ENCODE data around the gene ALG2. TPM values are rescaled to one million over a fixed set of nuclear protein-coding genes. Genes with fewer than 3 reads are reported as not detected.
A peak's percentile ranks its signal among the peaks of the same experiment; 100 is the strongest.

Gene ALG2
- total RNA-seq, 1 donor from 2014 or later = 35.4 TPM

DNA sequence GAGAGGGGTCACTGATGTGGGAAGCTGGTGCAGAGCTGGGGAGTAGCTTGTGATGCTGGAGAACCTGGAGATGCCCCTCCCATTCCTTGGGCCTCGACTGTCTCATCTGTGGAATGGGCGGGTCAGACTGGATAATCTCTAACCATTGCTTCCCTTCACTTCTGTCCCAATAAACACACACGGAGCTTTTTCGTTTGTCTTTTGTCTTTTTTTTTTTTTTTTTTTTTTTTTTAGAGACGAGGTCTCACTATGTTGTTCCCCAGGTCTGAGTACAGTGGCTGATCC is 36.5 kb downstream of the ALG2 start:
- Histone ChIP-seq H3K27me3 (ENCODE audit: low read depth) (no peaks in the 10 kb centered on the region), H3K36me3 (no peaks in the 10 kb centered on the region), H3K4me1 (peaks cover 13% of the 10 kb centered on the region), H3K9me3 (no peaks in the 10 kb centered on the region), H3K4me3 (peak overlapping the region; percentile 36), H3K27ac (no peak overlapping the region)
- intact Hi-C loops (cut with DNase I) = no loop called here
- no peak for ATAC-seq
- TF ChIP-seq, protein P1, sequence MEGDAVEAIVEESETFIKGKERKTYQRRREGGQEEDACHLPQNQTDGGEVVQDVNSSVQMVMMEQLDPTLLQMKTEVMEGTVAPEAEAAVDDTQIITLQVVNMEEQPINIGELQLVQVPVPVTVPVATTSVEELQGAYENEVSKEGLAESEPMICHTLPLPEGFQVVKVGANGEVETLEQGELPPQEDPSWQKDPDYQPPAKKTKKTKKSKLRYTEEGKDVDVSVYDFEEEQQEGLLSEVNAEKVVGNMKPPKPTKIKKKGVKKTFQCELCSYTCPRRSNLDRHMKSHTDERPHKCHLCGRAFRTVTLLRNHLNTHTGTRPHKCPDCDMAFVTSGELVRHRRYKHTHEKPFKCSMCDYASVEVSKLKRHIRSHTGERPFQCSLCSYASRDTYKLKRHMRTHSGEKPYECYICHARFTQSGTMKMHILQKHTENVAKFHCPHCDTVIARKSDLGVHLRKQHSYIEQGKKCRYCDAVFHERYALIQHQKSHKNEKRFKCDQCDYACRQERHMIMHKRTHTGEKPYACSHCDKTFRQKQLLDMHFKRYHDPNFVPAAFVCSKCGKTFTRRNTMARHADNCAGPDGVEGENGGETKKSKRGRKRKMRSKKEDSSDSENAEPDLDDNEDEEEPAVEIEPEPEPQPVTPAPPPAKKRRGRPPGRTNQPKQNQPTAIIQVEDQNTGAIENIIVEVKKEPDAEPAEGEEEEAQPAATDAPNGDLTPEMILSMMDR (IDR thresholded peaks at IDR 0.05) = no peak
- DNase-seq = no peak

DNA sequence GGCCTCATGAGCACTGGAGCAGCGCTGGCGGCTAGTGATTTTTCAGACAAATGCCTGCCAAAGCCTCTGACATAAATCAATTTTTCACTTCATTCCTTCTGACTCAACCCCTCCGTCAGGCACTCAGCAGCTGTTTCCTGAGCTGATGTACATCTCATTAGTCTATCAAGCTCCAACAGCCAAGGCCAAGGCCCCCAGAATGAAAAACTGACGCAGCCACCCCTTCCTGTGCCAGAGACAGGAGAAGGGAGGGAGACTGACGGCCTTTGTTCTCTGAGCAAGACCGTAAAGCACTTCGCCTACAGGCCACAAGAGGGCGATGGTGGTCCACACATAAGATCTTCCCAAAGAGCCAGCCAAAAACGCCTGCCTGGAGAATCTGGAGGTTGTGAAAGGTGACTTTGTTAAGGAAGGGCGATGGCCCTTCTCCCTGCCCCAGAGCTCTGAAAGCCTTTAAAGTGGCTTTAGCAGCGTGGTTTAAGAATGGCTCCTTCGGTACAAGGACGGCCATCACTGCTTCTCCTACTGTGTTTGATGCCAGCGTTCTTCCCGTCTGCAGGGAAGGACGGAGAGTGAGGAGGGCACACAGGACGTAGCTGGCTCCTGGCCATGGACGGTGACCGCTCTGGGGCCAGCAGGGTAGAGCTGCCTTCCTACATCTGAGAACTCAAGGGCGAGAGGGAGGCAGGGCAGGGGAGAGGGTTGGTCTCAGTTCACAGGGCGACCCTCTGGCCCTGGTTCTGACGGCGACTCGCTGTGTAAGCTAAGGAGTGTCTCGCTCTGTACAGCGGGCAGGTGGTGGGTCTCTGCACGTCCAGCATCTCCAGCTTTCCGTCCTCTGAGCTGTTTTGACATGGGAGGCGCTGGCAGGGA is 37.0 kb downstream of the ALG2 start:
- ATAC-seq (peak; percentile 91 to 93), DNase-seq (peak; percentile 84)
- Histone ChIP-seq H3K36me3 (no peaks in the 10 kb centered on the region), H3K9me3 (no peaks in the 10 kb centered on the region), H3K4me1 (peaks cover 13% of the 10 kb centered on the region), H3K27me3 (ENCODE audit: low read depth) (no peaks in the 10 kb centered on the region), H3K4me3 (peak overlapping the region; percentile 36), H3K27ac (no peak overlapping the region)
- intact Hi-C loops (cut with DNase I) = no loop called here
- TF ChIP-seq, protein P1 (IDR thresholded peaks at IDR 0.05) = peak; percentile 97

DNA sequence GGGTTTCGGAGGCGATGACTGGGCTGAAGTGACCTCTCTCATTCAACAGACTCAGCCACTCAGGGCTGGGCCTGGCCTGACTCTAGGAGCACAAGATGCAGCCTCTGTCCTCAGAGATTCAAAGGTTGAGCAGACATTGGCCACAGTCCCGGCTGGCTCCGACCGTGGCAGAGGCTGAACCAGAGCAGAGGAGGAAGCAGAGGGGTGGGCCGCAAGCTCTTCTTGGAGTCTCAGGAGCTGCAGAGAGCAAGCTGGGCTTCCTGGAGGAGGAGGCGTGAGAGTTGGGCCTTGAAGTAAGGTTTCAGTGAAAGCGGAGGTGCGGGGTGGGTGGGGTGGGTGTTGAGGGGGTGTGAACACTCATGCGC is 37.6 kb downstream of the ALG2 start:
- peak; percentile 53 for DNase-seq

DNA sequence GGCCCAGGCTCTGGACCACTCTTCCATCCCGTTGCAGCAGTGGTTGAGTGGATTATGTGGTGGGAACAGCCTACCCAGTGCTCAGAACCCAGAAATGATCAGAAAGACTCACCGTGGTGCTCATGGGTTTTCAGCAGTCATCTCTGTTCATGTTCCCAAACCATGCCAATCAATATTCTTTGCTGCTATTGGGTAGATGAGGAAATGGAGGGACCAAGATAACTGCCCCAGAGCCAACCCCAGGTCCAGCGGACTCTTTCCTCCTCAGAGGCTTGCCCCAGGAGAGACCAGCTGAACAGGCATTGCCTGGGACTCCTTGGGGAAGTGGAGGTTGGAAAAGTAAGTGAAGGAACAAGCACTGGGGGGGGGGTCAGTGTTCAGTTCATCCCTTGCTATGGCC is 38.1 kb downstream of the ALG2 start:
- no peak for ATAC-seq
- Histone ChIP-seq H3K27me3 (ENCODE audit: low read depth) (no peaks in the 10 kb centered on the region), H3K27ac (no peak overlapping the region)

More for the DNA sequence above, 37.6 kb downstream of the ALG2 start:
- H3K27me3 ChIP-seq (ENCODE audit: low read depth) = no peaks in the 10 kb centered on the region
- H3K36me3 ChIP-seq = no peaks in the 10 kb centered on the region
- no peak overlapping the region for H3K27ac ChIP-seq
- H3K4me3 ChIP-seq = no peak overlapping the region
- TF ChIP-seq, protein P1 (IDR thresholded peaks at IDR 0.05) = no peak
- H3K4me1 ChIP-seq = peaks cover 13% of the 10 kb centered on the region
- H3K9me3 ChIP-seq = no peaks in the 10 kb centered on the region
- intact Hi-C loops (cut with DNase I) = no loop called here
- peak; percentile 9 to 35 for ATAC-seq

DNA sequence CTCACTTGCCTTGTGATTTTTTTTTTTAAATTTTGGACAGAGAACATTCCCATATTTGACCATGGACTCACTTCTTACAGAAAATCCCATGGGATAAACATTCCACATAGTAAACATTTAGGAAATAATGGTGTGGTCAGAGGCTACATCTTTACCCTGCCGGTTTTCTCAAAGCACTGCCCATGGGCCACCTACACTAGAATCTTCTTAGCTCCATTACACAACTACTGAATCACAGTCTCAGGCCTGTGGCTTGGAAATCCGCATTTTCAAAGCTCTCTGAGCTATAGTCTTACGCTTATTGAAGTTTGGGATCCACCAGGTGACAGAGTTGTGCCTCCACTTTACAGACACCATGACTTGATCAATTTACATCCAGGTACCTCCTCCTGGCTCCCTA is 39.4 kb downstream of the ALG2 start:
- H3K27ac ChIP-seq = no peak overlapping the region
- no peaks in the 10 kb centered on the region for H3K36me3 ChIP-seq
- H3K27me3 ChIP-seq (ENCODE audit: low read depth) = no peaks in the 10 kb centered on the region
- TF ChIP-seq, protein P1 (IDR thresholded peaks at IDR 0.05) = no peak
- intact Hi-C loops (cut with DNase I) = no loop called here
- DNase-seq = no peak
- ATAC-seq = no peak
- H3K9me3 ChIP-seq = no peaks in the 10 kb centered on the region
- no peak overlapping the region for H3K4me3 ChIP-seq
- H3K4me1 ChIP-seq = peaks cover 13% of the 10 kb centered on the region

More for the DNA sequence above, 38.1 kb downstream of the ALG2 start:
- no peak for DNase-seq
- TF ChIP-seq, protein P1 (IDR thresholded peaks at IDR 0.05) = no peak
- H3K4me1 ChIP-seq = peaks cover 13% of the 10 kb centered on the region
- H3K9me3 ChIP-seq = no peaks in the 10 kb centered on the region
- intact Hi-C loops (cut with DNase I) = no loop called here
- H3K36me3 ChIP-seq = no peaks in the 10 kb centered on the region
- H3K4me3 ChIP-seq = no peak overlapping the region

Measured in lower lobe of right lung (tissue), 2 donors.